ENCODE data around the gene TFAP2B. TPM values are rescaled to one million over a fixed set of nuclear protein-coding genes. Genes with fewer than 3 reads are reported as not detected.

Gene TFAP2B
- total RNA-seq, 2 experiments from 2014 or later = not detected

DNA sequence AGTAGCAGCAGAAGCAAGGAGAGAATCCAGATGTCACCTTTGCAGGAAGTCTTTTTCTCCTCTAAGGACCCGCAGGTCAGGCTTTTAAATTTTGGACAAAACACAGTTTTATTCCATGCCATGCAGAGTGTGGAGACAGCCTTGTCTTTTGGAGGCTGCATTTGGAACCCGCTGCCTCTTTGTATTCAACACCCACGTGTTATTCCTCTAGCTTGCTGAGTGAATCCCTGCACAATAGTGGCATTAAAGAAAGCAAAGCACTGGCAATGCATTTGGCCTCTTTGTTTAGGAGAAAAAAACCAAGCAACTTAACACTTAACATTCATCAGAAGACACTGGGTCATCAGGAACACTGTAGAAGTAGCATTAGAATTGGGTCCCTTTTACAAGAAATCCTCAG is 43.5 kb downstream of the TFAP2B start:
- Mint-ChIP-seq H3K36me3 (ENCODE audit: low read depth) (no peaks in the 10 kb centered on the region), H3K9me3 (ENCODE audit: insufficient read depth) (no peaks in the 10 kb centered on the region), H3K4me1 (ENCODE audit: low read depth) (no peaks in the 10 kb centered on the region), H3K27ac (no peak overlapping the region), H3K4me3 (no peak overlapping the region), H3K27me3 (ENCODE audit: low read depth) (no peaks in the 10 kb centered on the region)
- POLR2A ChIA-PET = no interaction called here
- CTCF ChIA-PET = no interaction called here
- no peak for DNase-seq
- ATAC-seq = no peak

DNA sequence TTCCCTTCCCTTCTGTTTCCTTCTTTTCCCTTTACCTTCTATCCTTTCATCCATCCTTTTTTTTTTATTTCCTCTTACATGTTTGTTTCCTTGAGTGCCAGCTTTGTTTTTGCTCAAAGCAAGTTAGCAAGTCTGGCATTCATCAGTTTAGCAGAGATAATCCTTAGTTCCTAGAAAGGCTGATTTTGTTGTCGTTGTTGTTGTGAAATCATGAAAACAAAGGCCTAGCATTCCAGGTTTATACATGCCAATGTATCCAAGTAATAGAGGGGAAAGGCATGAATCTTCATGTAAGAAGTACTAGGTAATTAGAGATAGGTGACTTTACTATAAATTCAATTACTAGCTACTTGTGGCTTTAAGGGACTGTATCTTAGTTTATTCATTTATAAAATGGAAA is 45.9 kb downstream of the TFAP2B start:
- DNase-seq = no peak
- Mint-ChIP-seq H3K27ac (no peak overlapping the region), H3K4me1 (ENCODE audit: low read depth) (no peaks in the 10 kb centered on the region), H3K27me3 (ENCODE audit: low read depth) (no peaks in the 10 kb centered on the region), H3K4me3 (no peak overlapping the region), H3K36me3 (ENCODE audit: low read depth) (no peaks in the 10 kb centered on the region), H3K9me3 (ENCODE audit: insufficient read depth) (no peaks in the 10 kb centered on the region)
- no peak for ATAC-seq
- ChIA-PET CTCF (no interaction called here), POLR2A (no interaction called here)

DNA sequence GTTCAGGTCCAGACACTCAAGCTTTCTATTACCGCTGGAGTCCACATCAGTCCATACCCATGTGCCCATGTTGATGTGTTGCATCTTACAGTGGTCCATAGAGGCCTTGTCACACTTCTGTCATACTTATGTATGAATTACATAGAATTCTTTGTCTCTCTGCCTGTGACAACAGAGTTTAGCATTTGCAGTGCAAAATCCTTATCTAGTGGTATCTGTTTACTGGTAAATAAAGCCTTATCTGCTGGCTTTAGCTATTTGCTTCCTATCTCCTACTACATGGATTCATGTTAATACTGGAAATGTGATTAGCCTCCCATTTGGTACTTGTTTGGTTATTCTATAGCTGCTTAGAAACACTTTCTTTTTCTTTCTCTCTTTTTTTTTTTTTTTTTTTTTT is 49.8 kb downstream of the TFAP2B start:
- Mint-ChIP-seq H3K4me3 (no peak overlapping the region), H3K9me3 (ENCODE audit: insufficient read depth) (no peaks in the 10 kb centered on the region), H3K36me3 (ENCODE audit: low read depth) (no peaks in the 10 kb centered on the region), H3K4me1 (ENCODE audit: low read depth) (no peaks in the 10 kb centered on the region), H3K27ac (no peak overlapping the region), H3K27me3 (ENCODE audit: low read depth) (no peaks in the 10 kb centered on the region)
- DNase-seq (no peak), ATAC-seq (no peak)
- CTCF ChIA-PET = no interaction called here
- POLR2A ChIA-PET = interaction anchor here (0.5 kb wide), 1 partner anchor 218 kb away, joined by 3 read pairs; no protein-coding TSS in a partner anchor

DNA sequence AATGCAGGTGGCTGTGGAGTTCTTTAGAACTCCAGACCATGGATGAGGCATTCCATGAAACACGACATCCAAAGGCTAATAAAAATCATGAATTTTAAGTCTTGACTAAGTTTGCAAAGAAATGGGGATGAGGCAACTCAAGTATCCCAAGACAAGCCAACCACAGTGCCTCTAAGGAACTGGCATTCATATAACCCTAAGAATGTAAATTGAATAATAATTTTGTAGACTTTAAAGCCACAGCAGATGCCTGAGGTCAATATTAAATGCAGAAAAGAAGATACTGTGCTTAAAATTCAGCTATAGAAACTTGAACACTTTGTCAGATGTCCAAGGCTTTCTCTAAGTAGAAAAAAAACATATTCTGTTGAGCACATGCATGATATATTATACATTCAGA is 54.5 kb downstream of the TFAP2B start:
- no peaks in the 10 kb centered on the region for H3K27me3 Mint-ChIP-seq (ENCODE audit: low read depth)
- CTCF ChIA-PET = no interaction called here
- H3K9me3 Mint-ChIP-seq (ENCODE audit: insufficient read depth) = no peaks in the 10 kb centered on the region
- no peak overlapping the region for H3K4me3 Mint-ChIP-seq
- ATAC-seq (no peak), DNase-seq (no peak)
- H3K36me3 Mint-ChIP-seq (ENCODE audit: low read depth) = no peaks in the 10 kb centered on the region
- no peaks in the 10 kb centered on the region for H3K4me1 Mint-ChIP-seq (ENCODE audit: low read depth)
- POLR2A ChIA-PET = no interaction called here
- H3K27ac Mint-ChIP-seq = no peak overlapping the region

DNA sequence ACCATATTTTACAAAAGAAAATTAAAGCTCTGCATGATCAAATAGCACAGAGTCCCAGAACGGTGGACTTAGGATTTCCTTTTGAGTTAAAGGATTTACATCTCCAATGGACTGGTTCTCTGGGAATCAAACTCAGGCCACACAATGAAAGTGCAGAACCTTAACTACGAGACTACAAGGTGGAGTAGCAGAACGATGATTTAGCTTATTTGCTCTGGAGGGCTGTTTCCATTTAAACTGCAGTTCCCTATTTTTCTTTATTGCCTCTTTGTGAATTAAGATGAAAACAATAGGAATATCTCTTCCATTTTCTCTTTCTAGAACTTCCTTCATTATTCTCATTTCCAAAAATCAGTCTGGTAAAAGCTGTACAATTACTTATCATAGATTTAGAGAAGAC is 65.7 kb downstream of the TFAP2B start:
- H3K27me3 Mint-ChIP-seq (ENCODE audit: low read depth) = no peaks in the 10 kb centered on the region
- CTCF ChIA-PET = no interaction called here
- H3K4me3 Mint-ChIP-seq = no peak overlapping the region
- DNase-seq = no peak
- no peaks in the 10 kb centered on the region for H3K36me3 Mint-ChIP-seq (ENCODE audit: low read depth)
- no peaks in the 10 kb centered on the region for H3K9me3 Mint-ChIP-seq (ENCODE audit: insufficient read depth)
- H3K4me1 Mint-ChIP-seq (ENCODE audit: low read depth) = no peaks in the 10 kb centered on the region
- POLR2A ChIA-PET = no interaction called here
- ATAC-seq = no peak
- no peak overlapping the region for H3K27ac Mint-ChIP-seq

DNA sequence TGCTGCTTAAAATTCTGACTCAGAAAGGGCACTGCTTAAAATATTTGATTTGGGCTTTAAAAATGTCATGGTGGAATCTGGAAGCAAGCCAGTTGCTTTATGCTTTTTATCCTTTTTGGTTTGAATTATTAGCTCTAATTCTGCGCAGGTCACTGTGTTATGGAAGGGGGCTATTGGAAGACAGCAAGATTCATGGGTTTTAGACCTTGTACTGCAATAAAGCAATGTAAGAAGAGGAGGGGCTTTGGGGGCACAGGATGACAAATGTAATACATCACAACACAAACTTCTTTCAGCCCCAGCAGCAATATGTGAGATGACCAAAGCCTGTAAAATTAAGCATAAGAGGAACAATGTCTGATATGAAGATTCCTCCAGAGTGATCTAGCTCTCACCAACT is 68.4 kb downstream of the TFAP2B start:
- no peaks in the 10 kb centered on the region for H3K27me3 Mint-ChIP-seq (ENCODE audit: low read depth)
- H3K4me1 Mint-ChIP-seq (ENCODE audit: low read depth) = no peaks in the 10 kb centered on the region
- H3K9me3 Mint-ChIP-seq (ENCODE audit: insufficient read depth) = no peaks in the 10 kb centered on the region
- ATAC-seq = no peak
- H3K27ac Mint-ChIP-seq = no peak overlapping the region
- H3K4me3 Mint-ChIP-seq = no peak overlapping the region
- no peak for DNase-seq
- ChIA-PET POLR2A (no interaction called here), CTCF (no interaction called here)
- no peaks in the 10 kb centered on the region for H3K36me3 Mint-ChIP-seq (ENCODE audit: low read depth)

DNA sequence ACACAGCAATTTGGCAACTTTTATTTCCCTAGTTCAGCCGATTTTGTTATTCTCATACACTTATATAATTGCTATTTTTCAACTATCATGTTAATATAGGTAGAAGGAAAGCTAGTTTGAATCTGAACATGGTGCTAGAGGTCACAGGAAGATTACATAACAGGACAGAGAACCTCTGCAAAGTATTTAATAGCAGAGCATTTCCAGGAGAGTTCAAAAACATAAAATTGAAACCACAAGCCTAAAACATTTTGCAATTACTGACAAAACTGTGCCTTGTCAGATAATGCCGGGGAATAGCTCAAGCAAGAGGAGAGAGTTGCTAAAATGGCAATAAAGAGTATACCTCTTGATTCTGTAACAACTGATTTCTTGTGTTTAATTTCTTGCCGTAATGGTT is 70.8 kb downstream of the TFAP2B start:
- Mint-ChIP-seq H3K27me3 (ENCODE audit: low read depth) (no peaks in the 10 kb centered on the region), H3K9me3 (ENCODE audit: insufficient read depth) (no peaks in the 10 kb centered on the region), H3K4me3 (no peak overlapping the region), H3K27ac (no peak overlapping the region), H3K4me1 (ENCODE audit: low read depth) (no peaks in the 10 kb centered on the region), H3K36me3 (ENCODE audit: low read depth) (no peaks in the 10 kb centered on the region)
- POLR2A ChIA-PET = no interaction called here
- no peak for ATAC-seq
- no peak for DNase-seq
- CTCF ChIA-PET = no interaction called here

DNA sequence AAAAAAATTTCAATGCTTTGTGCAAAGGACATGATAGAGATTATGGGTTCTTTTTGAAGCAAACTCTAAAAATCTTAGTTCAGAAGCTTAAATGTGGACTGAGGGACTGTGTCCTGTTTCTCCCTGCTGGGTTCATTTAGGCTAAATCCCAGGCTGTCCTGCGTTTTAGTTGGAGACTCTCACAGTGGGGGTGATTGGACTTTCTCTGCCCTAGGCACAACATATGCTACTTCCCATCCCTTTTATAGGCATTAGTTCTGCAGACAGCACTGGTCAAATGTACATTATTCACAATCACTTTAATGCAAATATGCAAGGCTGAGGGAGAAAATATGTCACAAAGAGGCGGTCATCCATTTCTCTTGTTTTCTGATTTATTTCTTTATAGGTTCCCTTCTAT is 71.3 kb downstream of the TFAP2B start:
- no peak for DNase-seq
- H3K27me3 Mint-ChIP-seq (ENCODE audit: low read depth) = no peaks in the 10 kb centered on the region
- H3K4me1 Mint-ChIP-seq (ENCODE audit: low read depth) = no peaks in the 10 kb centered on the region
- no peak for ATAC-seq
- ChIA-PET CTCF (no interaction called here), POLR2A (no interaction called here)
- no peaks in the 10 kb centered on the region for H3K9me3 Mint-ChIP-seq (ENCODE audit: insufficient read depth)
- no peak overlapping the region for H3K27ac Mint-ChIP-seq
- no peaks in the 10 kb centered on the region for H3K36me3 Mint-ChIP-seq (ENCODE audit: low read depth)
- H3K4me3 Mint-ChIP-seq = no peak overlapping the region

DNA sequence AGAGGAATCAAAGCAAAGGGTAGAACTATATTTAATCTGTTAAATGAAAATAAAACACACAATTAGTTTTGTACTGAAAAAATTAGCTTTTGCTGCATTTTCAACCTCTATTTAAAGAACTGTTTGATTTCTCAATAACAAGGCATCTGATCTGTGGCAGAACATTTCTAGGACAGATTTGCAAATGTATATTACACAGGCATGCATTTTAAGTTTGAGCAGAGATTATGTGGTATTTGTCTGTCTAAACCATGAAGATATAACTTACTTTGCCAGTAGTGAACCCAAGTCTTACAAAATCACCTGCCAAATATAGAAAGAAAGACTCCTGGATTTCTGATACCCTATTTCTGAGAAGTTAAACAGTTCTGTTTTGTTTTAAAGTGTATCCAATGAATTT is 71.9 kb downstream of the TFAP2B start:
- no peak for DNase-seq
- no peaks in the 10 kb centered on the region for H3K36me3 Mint-ChIP-seq (ENCODE audit: low read depth)
- no peaks in the 10 kb centered on the region for H3K27me3 Mint-ChIP-seq (ENCODE audit: low read depth)
- ChIA-PET POLR2A (no interaction called here), CTCF (no interaction called here)
- no peak overlapping the region for H3K4me3 Mint-ChIP-seq
- H3K27ac Mint-ChIP-seq = no peak overlapping the region
- no peak for ATAC-seq
- H3K4me1 Mint-ChIP-seq (ENCODE audit: low read depth) = no peaks in the 10 kb centered on the region
- H3K9me3 Mint-ChIP-seq (ENCODE audit: insufficient read depth) = no peaks in the 10 kb centered on the region

DNA sequence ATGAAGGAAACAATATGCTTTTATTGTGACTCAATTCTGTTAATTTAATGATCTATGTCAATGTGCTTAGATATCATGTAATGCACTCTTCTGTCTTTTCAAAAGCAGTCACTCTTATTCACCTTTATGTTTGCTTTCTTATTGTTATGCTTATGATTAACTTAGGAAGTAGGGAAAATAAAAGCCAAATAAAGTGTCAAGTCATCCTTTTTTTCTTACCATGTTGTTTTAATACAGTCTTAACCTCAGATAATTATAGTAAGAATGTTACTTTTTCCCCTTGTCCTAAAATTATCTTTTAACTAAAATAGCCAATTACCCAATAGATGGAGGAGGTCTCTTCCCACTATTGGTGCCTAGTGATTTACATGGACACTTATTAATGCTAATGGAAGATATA is 72.6 kb downstream of the TFAP2B start:
- Mint-ChIP-seq H3K36me3 (ENCODE audit: low read depth) (no peaks in the 10 kb centered on the region), H3K9me3 (ENCODE audit: insufficient read depth) (no peaks in the 10 kb centered on the region), H3K4me3 (no peak overlapping the region), H3K27me3 (ENCODE audit: low read depth) (no peaks in the 10 kb centered on the region), H3K27ac (no peak overlapping the region), H3K4me1 (ENCODE audit: low read depth) (no peaks in the 10 kb centered on the region)
- DNase-seq (no peak), ATAC-seq (no peak)
- CTCF ChIA-PET = no interaction called here
- POLR2A ChIA-PET = no interaction called here

Other genes starting within 250 kb of the TFAP2B start
- gene TFAP2D, start 105.3 kb upstream of the TFAP2B start, total RNA-seq = not detected

Data from activated CD8-positive, alpha-beta T cell treated with anti-CD3 and anti-CD28 coated beads, Interleukin-2, amount 10 ng/mL, durations not matched to agents 7 days and 5 days (primary cell).